PC-9 (cell line): ENCODE data around the gene PCDHGC5. TPM values are rescaled to one million over a fixed set of nuclear protein-coding genes. Genes with fewer than 3 reads are reported as not detected.

Experiments
- BruUV-seq: library from RNA; stranded (reverse); fragments of 400-500 nt; replicated peaks from 2 replicates; lab custom pipeline; 2021; lab: Mats Ljungman, UMichigan
- CTCF ChIA-PET: fragments of 300-600 bp; sonication (Branson Sonifier 250); formaldehyde crosslinking; loops from one replicate; lab custom pipeline; 2022; ENCODE audit warnings: antibody characterized with exemption; lab: Charles Lee
- POLR2A ChIA-PET: fragments of 300-600 bp; sonication (Branson Sonifier 250); formaldehyde crosslinking; loops from one replicate; lab custom pipeline; 2022; ENCODE audit warnings: antibody characterized with exemption; ENCODE audit not compliant: unreplicated experiment; lab: Charles Lee
- DNase-seq, 2 experiments: peaks; one replicate each; pipeline versions ENCODE4 v3.0.0 to v3.0.0-alpha.2; 2015 to 2022; ENCODE audit warnings: mixed read lengths in 1 of 2
- H2AFZ ChIP-seq: fragments of 200-600 bp; sonication (generic); 2 replicates; pipeline ENCODE4 v1.8.1; 2017; ENCODE audit warnings: antibody characterized with exemption
- H3F3A ChIP-seq: fragments of 200-600 bp; sonication (generic); 2 replicates; pipeline ENCODE4 v1.8.1; 2017; ENCODE audit warnings: antibody characterized with exemption, mild to moderate bottlenecking, low read depth; ENCODE audit not compliant: insufficient read depth
- H3K27ac ChIP-seq: fragments of 200-600 bp; sonication (generic); 2 replicates; pipeline ENCODE4 v1.6.1; 2016; ENCODE audit warnings: mixed run types
- H3K27me3 ChIP-seq: fragments of 200-600 bp; sonication (generic); 2 replicates; pipeline ENCODE4 v1.6.1; 2016; ENCODE audit warnings: low read depth, mixed run types; ENCODE audit not compliant: insufficient read depth
- H3K36me3 ChIP-seq: fragments of 200-600 bp; sonication (generic); 2 replicates; pipeline ENCODE4 v1.6.1; 2016; ENCODE audit warnings: low read depth, mixed run types
- H3K4me1 ChIP-seq: fragments of 200-600 bp; sonication (generic); replicated peaks from 2 replicates; pipeline ENCODE4 v1.6.1; 2016; ENCODE audit warnings: mixed run types; ENCODE audit not compliant: insufficient read depth
- H3K4me2 ChIP-seq: fragments of 200-600 bp; sonication (generic); 2 replicates; pipeline ENCODE4 v1.6.1; 2017; ENCODE audit warnings: mixed run types
- H3K4me3 ChIP-seq: fragments of 200-600 bp; sonication (generic); 2 replicates; pipeline ENCODE4 v1.6.1; 2016; ENCODE audit warnings: mixed run types
- H3K79me2 ChIP-seq: fragments of 200-600 bp; sonication (generic); 2 replicates; pipeline ENCODE4 v1.6.1; 2017; ENCODE audit warnings: low read depth, mixed run types
- H3K9me2 ChIP-seq: fragments of 200-600 bp; sonication (generic); 2 replicates; pipeline ENCODE4 v1.8.1; 2017; ENCODE audit warnings: mild to moderate bottlenecking; ENCODE audit not compliant: insufficient read depth
- H3K9me3 ChIP-seq: fragments of 200-600 bp; sonication (generic); 2 replicates; pipeline ENCODE4 v1.8.1; 2016; ENCODE audit warnings: low read depth; ENCODE audit not compliant: insufficient read depth
- H4K20me1 ChIP-seq: fragments of 200-600 bp; sonication (generic); 2 replicates; pipeline ENCODE4 v1.8.1; 2017; ENCODE audit not compliant: insufficient read depth
- EZH2 ChIP-seq: fragments of 200-600 bp; sonication (generic); IDR thresholded peaks from 2 replicates; pipeline ENCODE4 v1.8.0; 2017; ENCODE audit warnings: antibody characterized with exemption, low read depth
- intact Hi-C: fragments of 100-400 bp; cut with micrococcal nuclease; formaldehyde crosslinking; loops from one replicate; pipeline ENCODE4 v1.10.0; 2022; ENCODE audit not compliant: unreplicated experiment
- total RNA-seq: library from RNA; stranded (reverse); gene quantifications from 2 replicates; pipeline ENCODE4 v1.2.3, GENCODE V29; 2021
- TF ChIP-seq, protein P1 (sequence below): fragments of 200-600 bp; sonication (generic); conservative IDR thresholded peaks from 2 replicates; pipeline ENCODE4 v1.6.1; 2017; ENCODE audit warnings: mixed run types, antibody characterized with exemption, mild to moderate bottlenecking, moderate library complexity

Gene PCDHGC5
- total RNA-seq, 1 experiment from 2014 or later = not detected

DNA sequence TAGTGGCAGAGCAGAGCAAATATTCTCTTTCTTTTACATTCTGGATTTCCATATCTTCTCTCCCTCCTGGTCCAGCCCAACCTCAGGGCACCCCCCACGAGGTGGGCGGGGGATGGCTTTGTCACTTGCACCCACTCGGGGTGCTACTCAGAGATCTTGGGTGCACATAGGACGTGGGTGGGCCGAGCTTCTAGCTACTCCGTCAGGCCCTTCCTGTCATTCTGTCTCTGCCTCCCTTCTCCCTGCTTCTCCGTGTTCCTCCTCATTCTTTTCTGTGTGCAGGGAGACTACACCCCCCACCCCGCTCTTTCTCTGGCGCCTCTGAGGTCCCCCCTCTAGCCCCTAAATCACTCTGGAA lies 19.5 kb downstream of the PCDHGC5 start:
- no peaks in the 10 kb centered on the region for H3K79me2 ChIP-seq
- no peaks in the 10 kb centered on the region for H3K27me3 ChIP-seq
- no peaks in the 10 kb centered on the region for H4K20me1 ChIP-seq
- H3F3A ChIP-seq = peaks cover 16% of the 10 kb centered on the region; the same call in 1 of the 2 replicates
- peak overlapping the region; percentile 72 for H3K27ac ChIP-seq
- peaks cover 18% of the 10 kb centered on the region for H3K4me1 ChIP-seq
- TF ChIP-seq EZH2 = no peak
- TF ChIP-seq, protein P1, sequence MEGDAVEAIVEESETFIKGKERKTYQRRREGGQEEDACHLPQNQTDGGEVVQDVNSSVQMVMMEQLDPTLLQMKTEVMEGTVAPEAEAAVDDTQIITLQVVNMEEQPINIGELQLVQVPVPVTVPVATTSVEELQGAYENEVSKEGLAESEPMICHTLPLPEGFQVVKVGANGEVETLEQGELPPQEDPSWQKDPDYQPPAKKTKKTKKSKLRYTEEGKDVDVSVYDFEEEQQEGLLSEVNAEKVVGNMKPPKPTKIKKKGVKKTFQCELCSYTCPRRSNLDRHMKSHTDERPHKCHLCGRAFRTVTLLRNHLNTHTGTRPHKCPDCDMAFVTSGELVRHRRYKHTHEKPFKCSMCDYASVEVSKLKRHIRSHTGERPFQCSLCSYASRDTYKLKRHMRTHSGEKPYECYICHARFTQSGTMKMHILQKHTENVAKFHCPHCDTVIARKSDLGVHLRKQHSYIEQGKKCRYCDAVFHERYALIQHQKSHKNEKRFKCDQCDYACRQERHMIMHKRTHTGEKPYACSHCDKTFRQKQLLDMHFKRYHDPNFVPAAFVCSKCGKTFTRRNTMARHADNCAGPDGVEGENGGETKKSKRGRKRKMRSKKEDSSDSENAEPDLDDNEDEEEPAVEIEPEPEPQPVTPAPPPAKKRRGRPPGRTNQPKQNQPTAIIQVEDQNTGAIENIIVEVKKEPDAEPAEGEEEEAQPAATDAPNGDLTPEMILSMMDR = no peak
- no peaks in the 10 kb centered on the region for H3K9me3 ChIP-seq
- H3K4me3 ChIP-seq = peak overlapping the region; percentile 44; the same call in 1 of the 2 replicates
- no peaks in the 10 kb centered on the region for H3K9me2 ChIP-seq
- H3K36me3 ChIP-seq = no peaks in the 10 kb centered on the region
- ChIA-PET CTCF (no interaction called here), POLR2A (no interaction called here)
- no TSS peak for BruUV-seq
- DNase-seq = no peak
- H3K4me2 ChIP-seq = peak overlapping the region; percentile 79
- intact Hi-C loops = no loop called here
- H2AFZ ChIP-seq = 0 out of 2 replicates have a peak overlapping the region, but pooled peaks have one; percentile 65

DNA sequence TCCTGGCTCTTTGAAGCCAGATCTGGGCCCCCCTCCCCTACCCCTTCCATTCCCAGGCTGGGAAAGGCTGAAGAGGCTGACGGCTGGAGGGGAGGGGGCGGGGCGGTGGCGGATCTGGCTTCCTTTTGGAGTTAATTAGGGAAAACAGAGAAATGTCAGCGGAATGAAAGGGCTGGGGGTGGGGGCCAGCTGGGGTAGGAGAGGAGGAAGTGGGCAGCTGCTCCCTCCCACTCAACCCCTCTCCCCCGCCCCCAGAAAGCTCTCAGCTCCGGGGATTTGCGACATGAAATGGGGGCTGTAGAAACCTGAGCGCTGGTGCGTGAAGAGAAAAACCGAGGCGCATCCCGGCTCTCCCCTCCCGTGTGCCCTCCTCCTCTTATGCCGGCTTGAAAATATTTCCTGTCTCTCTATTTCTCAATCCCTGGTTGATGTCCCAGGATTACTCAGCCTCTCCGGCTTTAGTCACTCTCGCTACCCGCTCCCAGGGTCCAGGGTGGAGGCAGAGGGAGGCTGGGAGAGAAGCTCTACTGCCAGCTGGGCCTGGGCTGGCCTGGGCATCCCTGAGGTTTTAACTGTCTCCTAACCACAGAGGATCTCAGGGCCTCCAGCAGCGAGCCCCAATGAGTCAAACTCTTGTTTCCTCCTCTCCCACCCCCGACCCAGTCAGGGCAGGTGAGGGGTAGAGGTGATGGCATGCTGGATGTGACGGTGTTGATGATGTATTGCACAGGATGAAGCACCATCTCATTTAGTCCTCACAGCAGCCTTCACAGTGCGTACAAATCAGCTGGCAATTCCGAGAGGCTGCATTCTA lies 20.1 kb downstream of the PCDHGC5 start:
- Histone ChIP-seq H3K27ac (peak overlapping the region; percentile 72), H3K9me3 (no peaks in the 10 kb centered on the region), H3K27me3 (no peaks in the 10 kb centered on the region), H3K4me2 (peak overlapping the region; percentile 79), H2AFZ (0 out of 2 replicates have a peak overlapping the region, but pooled peaks have one; percentile 65), H3K4me3 (peak overlapping the region; percentile 44; the same call in 1 of the 2 replicates), H3F3A (peaks cover 16% of the 10 kb centered on the region; the same call in 1 of the 2 replicates), H4K20me1 (no peaks in the 10 kb centered on the region), H3K36me3 (no peaks in the 10 kb centered on the region), H3K79me2 (no peaks in the 10 kb centered on the region), H3K9me2 (no peaks in the 10 kb centered on the region), H3K4me1 (peaks cover 18% of the 10 kb centered on the region)
- ChIA-PET POLR2A (no interaction called here), CTCF (no interaction called here)
- intact Hi-C loops = no loop called here
- peak; percentile 17 to 71 for DNase-seq
- no peak for TF ChIP-seq EZH2
- TF ChIP-seq, protein P1 = no peak
- no TSS peak for BruUV-seq

DNA sequence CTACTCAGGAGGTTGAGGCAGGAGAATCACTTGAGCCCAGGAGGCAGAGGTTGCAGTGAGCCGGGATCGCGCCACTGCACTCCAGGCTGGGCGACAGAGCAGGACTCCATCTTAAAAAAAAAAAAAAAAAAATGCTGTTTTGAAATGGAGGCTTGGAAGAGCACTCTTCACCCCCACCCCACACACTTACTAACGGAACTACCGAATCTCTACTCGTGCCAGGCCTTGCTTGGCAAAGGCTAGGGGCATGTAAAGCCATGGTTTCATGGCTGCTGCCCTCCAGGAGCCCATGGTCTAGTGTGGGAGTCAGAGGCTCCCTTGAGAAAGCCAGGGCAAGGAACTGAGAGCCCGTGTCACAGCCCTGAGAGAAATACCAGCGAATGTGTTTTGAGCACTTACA lies 21.3 kb downstream of the PCDHGC5 start:
- Histone ChIP-seq H3K4me3 (no peak overlapping the region), H3K4me2 (no peak overlapping the region), H3K9me3 (no peaks in the 10 kb centered on the region), H3K27ac (peak overlapping the region; percentile 72; the same call in 1 of the 2 replicates), H3K27me3 (no peaks in the 10 kb centered on the region), H3K9me2 (no peaks in the 10 kb centered on the region), H3K36me3 (no peaks in the 10 kb centered on the region), H3K4me1 (peaks cover 24% of the 10 kb centered on the region), H2AFZ (no peak overlapping the region), H4K20me1 (no peaks in the 10 kb centered on the region), H3F3A (peaks cover 23% of the 10 kb centered on the region; the same call in 1 of the 2 replicates), H3K79me2 (no peaks in the 10 kb centered on the region)
- ChIA-PET POLR2A (no interaction called here), CTCF (no interaction called here)
- DNase-seq = no peak
- no peak for TF ChIP-seq EZH2
- TF ChIP-seq, protein P1 = no peak
- intact Hi-C loops = no loop called here
- no TSS peak for BruUV-seq
